Kidney epithelial cell (primary cell): ENCODE data around the gene PLA2G6. TPM values are rescaled to one million over a fixed set of nuclear protein-coding genes. Genes with fewer than 3 reads are reported as not detected.
"Not testable (repeated sequence)": the region's sequence is repeated elsewhere in the genome, so short reads cannot be mapped to it uniquely, and the experiment has no call there.

Experiments
- DNase-seq: peaks from one replicate; pipeline ENCODE4 v3.0.0-alpha.2; 2010; ENCODE audit warnings: low read depth
- H3K27me3 ChIP-seq: 2 replicates; pipeline ENCODE4 v1.6.0; 2011; ENCODE audit warnings: low read length; ENCODE audit not compliant: control insufficient read depth, insufficient read depth
- H3K36me3 ChIP-seq: 2 replicates; pipeline ENCODE4 v1.5.1; 2011; ENCODE audit warnings: low read length; ENCODE audit not compliant: control insufficient read depth, insufficient read depth
- H3K4me3 ChIP-seq: 2 replicates; pipeline ENCODE4 v1.5.1; 2011; ENCODE audit warnings: low read depth, mild to moderate bottlenecking, control low read depth, low read length
- CTCF ChIP-seq: IDR thresholded peaks from 2 replicates; pipeline ENCODE4 v1.5.1; 2011; ENCODE audit warnings: mild to moderate bottlenecking, moderate library complexity, low read length, control low read depth, inconsistent platforms; ENCODE audit not compliant: insufficient read depth, poor library complexity, severe bottlenecking
- total RNA-seq: library from RNA; depleted of rRNA; stranded (reverse); fragments of >200 nt; gene quantifications from 2 replicates; pipeline ENCODE4 v1.2.3, GENCODE V29; 2015

Gene PLA2G6
- total RNA-seq, 1 donor from 2014 or later: 15.5 TPM

- Histone ChIP-seq H3K4me3 (no peak overlapping the region), H3K36me3 (no peaks in the 10 kb centered on the region), H3K27me3 (peaks cover 37% of the 10 kb centered on the region)
- no peak for TF ChIP-seq CTCF
- no peak for DNase-seq
These were observed 101.2 kb downstream of the PLA2G6 start for GRCh38 chr22:38080474-38080849.

- Histone ChIP-seq H3K27me3 (peaks cover 37% of the 10 kb centered on the region), H3K36me3 (no peaks in the 10 kb centered on the region), H3K4me3 (no peak overlapping the region)
- no peak for DNase-seq
- TF ChIP-seq CTCF: no peak
These were observed 101.8 kb downstream of the PLA2G6 start for GRCh38 chr22:38079804-38080203.

GRCh38 chr22:38079208-38079607, 102.4 kb downstream of the PLA2G6 start:
- DNase-seq, H3K36me3 ChIP-seq, H3K4me3 ChIP-seq: not testable (repeated sequence)
- H3K27me3 ChIP-seq: peaks cover 37% of the 10 kb centered on the region

GRCh38 chr22:38078046-38078840, 103.4 kb downstream of the PLA2G6 start:
- Histone ChIP-seq H3K4me3 (no peak overlapping the region), H3K27me3 (peaks cover 29% of the 10 kb centered on the region), H3K36me3 (peaks cover 1% of the 10 kb centered on the region)
- no peak for TF ChIP-seq CTCF
- DNase-seq: no peak

- peaks cover 23% of the 10 kb centered on the region for H3K27me3 ChIP-seq
- no peak overlapping the region for H3K4me3 ChIP-seq
- peaks cover 2% of the 10 kb centered on the region for H3K36me3 ChIP-seq
- no peak for DNase-seq
- no peak for TF ChIP-seq CTCF
These were observed 104.0 kb downstream of the PLA2G6 start for GRCh38 chr22:38077595-38077994.

- Histone ChIP-seq H3K27me3 (peaks cover 18% of the 10 kb centered on the region), H3K36me3 (peaks cover 2% of the 10 kb centered on the region), H3K4me3 (no peak overlapping the region)
- no peak for DNase-seq
- no peak for TF ChIP-seq CTCF
These were observed 104.5 kb downstream of the PLA2G6 start for GRCh38 chr22:38077096-38077495.
